ENCODE results near the gene TDP2. TPM values are rescaled to one million over a fixed set of nuclear protein-coding genes. Genes with fewer than 3 reads are reported as not detected.

TDP2 gene
- total and polyA plus RNA-seq, 2 donors from 2014 or later, result 33.0 to 82.9 TPM

DNA sequence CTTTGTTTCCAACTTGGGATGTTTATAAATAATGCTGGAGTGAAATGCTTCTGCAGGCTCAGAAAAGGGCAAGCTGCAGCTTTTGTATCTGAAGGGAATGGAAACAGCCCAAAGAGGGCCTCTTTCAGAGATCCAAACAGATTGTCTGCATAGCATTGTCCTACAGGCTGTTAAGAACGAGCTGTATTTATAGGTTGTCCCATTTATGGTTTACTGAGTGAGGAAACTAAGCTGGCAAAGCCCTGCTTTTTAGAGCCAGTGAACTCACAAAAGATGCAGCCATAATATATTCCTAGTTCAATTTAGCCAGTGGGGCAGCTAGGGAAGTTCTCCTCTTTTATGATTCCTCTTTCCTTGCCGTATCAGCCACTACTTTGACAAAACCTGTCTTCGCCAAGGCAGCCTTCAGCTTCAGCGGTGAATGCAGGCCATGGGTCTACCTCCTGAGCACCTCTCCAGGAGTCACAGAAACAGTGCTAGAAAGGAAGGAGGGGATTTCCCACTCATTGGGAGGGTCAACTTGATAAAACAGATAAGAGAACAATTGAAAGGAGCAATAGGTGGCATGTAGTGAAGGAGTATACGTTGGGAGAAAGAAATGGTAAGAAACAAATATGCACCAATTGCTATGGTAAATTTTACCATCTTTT is 35.7 kb downstream of the TDP2 start:
- Histone ChIP-seq H3K4me1 (ENCODE audit: control insufficient read depth in 2 of 3, insufficient read depth in 2 of 3, low read depth in 1 of 3, low read length in 3 of 3) (no peaks in the 10 kb centered on the region), H3K36me3 (ENCODE audit: control insufficient read depth in 2 of 3, insufficient read depth in 3 of 3, low read length in 3 of 3) (no peaks in the 10 kb centered on the region), H3K9ac (ENCODE audit: low read length in 3 of 3) (no peak overlapping the region), H3K27ac (ENCODE audit: low read depth in 2 of 2, low read length in 2 of 2) (no peak overlapping the region), H3K4me3 (ENCODE audit: low read length in 3 of 3) (no peak overlapping the region), H3K9me3 (ENCODE audit: control insufficient read depth in 2 of 3, insufficient read depth in 1 of 3, low read length in 3 of 3) (peaks cover 0 to 6% (median 0%) of the 10 kb centered on the region in 3 donors), H3K27me3 (ENCODE audit: control insufficient read depth, insufficient read depth, low read length) (no peaks in the 10 kb centered on the region)
- TF ChIP-seq, protein P1, sequence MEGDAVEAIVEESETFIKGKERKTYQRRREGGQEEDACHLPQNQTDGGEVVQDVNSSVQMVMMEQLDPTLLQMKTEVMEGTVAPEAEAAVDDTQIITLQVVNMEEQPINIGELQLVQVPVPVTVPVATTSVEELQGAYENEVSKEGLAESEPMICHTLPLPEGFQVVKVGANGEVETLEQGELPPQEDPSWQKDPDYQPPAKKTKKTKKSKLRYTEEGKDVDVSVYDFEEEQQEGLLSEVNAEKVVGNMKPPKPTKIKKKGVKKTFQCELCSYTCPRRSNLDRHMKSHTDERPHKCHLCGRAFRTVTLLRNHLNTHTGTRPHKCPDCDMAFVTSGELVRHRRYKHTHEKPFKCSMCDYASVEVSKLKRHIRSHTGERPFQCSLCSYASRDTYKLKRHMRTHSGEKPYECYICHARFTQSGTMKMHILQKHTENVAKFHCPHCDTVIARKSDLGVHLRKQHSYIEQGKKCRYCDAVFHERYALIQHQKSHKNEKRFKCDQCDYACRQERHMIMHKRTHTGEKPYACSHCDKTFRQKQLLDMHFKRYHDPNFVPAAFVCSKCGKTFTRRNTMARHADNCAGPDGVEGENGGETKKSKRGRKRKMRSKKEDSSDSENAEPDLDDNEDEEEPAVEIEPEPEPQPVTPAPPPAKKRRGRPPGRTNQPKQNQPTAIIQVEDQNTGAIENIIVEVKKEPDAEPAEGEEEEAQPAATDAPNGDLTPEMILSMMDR (IDR thresholded peaks at IDR 0.05; ENCODE audit: borderline replicate concordance, extremely low read depth, insufficient read depth), result no peak
- FAIRE-seq (no peak), DNase-seq (peak in 1 of 5 donors; percentile 34)
- intact Hi-C loops (cut with DNase I), result no loop called here

DNA sequence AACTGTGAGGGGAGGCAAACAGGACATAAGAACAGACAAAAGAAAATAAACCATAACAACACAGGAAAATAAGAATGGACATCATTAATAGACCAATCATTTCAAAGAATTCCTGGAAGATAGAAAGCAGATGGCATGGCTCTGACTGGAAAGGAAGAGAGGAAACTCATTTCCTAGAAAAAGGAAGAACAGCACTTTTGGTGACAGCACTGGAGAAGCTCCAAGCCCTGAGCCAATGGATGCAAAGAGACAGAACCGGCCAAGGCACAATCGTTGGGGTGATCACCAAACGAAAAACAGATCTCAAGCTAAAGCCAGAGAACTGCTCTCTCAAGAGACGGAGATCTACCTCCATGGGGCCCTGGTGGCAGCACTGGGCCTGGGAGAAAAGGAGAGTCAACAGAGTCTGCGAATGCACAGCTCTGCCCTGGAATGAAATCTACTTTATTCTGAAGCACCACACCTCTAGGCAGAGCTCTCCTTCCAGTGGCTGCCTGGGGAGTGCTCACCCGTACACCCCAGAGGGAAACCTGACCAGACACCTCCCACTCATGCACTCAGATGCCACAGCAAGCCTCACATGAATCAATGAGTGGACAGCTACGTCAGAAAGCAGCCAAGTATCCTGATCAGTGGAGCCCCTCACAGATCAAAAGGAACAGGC is 44.9 kb downstream of the TDP2 start:
- Histone ChIP-seq H3K36me3 (ENCODE audit: control insufficient read depth in 2 of 3, insufficient read depth in 3 of 3, low read length in 3 of 3) (no peaks in the 10 kb centered on the region), H3K27ac (ENCODE audit: low read depth in 2 of 2, low read length in 2 of 2) (no peak overlapping the region), H3K27me3 (ENCODE audit: control insufficient read depth, insufficient read depth, low read length) (no peaks in the 10 kb centered on the region), H3K9me3 (ENCODE audit: control insufficient read depth in 2 of 3, insufficient read depth in 1 of 3, low read length in 3 of 3) (no peaks in the 10 kb centered on the region), H3K4me1 (ENCODE audit: control insufficient read depth in 2 of 3, insufficient read depth in 2 of 3, low read depth in 1 of 3, low read length in 3 of 3) (no peaks in the 10 kb centered on the region), H3K9ac (ENCODE audit: low read length in 3 of 3) (no peak overlapping the region), H3K4me3 (ENCODE audit: low read length in 3 of 3) (no peak overlapping the region)
- FAIRE-seq (no peak), DNase-seq (peak in 4 of 5 donors; percentile 42 to 75 (median 72))
- TF ChIP-seq, protein P1 (IDR thresholded peaks at IDR 0.05; ENCODE audit: borderline replicate concordance, extremely low read depth, insufficient read depth), result no peak
- intact Hi-C loops (cut with DNase I), result no loop called here

DNA sequence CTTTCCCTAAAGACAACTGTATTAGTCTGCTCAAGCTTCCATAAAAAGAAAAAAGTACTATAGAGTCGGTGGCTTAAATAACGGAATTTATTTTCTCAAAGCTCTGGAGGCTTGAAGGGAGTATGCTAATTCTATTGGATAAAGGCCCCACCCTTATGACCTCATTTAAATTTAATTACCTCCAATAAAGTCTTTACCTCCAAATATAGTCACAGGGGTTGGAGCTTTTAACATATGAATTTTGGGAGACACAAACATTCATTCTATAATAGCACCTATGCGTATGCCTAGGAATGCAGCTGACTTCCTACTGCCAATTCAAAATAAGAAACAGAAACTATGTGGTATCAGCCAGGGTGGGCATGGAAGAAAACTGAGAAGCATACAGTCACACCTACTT is 46.1 kb downstream of the TDP2 start:
- no peak overlapping the region for H3K27ac ChIP-seq (ENCODE audit: low read depth in 2 of 2, low read length in 2 of 2)
- H3K9ac ChIP-seq (ENCODE audit: low read length in 3 of 3), result no peak overlapping the region
- H3K27me3 ChIP-seq (ENCODE audit: control insufficient read depth, insufficient read depth, low read length), result no peaks in the 10 kb centered on the region
- TF ChIP-seq, protein P1 (IDR thresholded peaks at IDR 0.05; ENCODE audit: borderline replicate concordance, extremely low read depth, insufficient read depth), result no peak
- intact Hi-C loops (cut with DNase I), result no loop called here
- DNase-seq (no peak), FAIRE-seq (no peak)
- H3K4me1 ChIP-seq (ENCODE audit: control insufficient read depth in 2 of 3, insufficient read depth in 2 of 3, low read depth in 1 of 3, low read length in 3 of 3), result no peaks in the 10 kb centered on the region
- H3K36me3 ChIP-seq (ENCODE audit: control insufficient read depth in 2 of 3, insufficient read depth in 3 of 3, low read length in 3 of 3), result no peaks in the 10 kb centered on the region
- H3K4me3 ChIP-seq (ENCODE audit: low read length in 3 of 3), result no peak overlapping the region
- H3K9me3 ChIP-seq (ENCODE audit: control insufficient read depth in 2 of 3, insufficient read depth in 1 of 3, low read length in 3 of 3), result no peaks in the 10 kb centered on the region

Measured in kidney (tissue), 14 donors.